Measurements from ENCODE around the gene NUMBL. TPM values are rescaled to one million over a fixed set of nuclear protein-coding genes. Genes with fewer than 3 reads are reported as not detected.

NUMBL gene
- total RNA-seq, 2 experiments from 2014 or later, result 4.9 to 8.9 TPM

- Histone ChIP-seq H3K79me2 (ENCODE audit: insufficient read depth, low read depth, low read length) (no peaks in the 10 kb centered on the region), H3K9me2 (ENCODE audit: insufficient read depth, low read length) (no peaks in the 10 kb centered on the region), H3K9me3 (ENCODE audit: low read length) (no peaks in the 10 kb centered on the region), H3K4me1 (ENCODE audit: insufficient read depth, low read length, poor library complexity, severe bottlenecking) (peaks cover 14% of the 10 kb centered on the region), H3K36me3 (ENCODE audit: insufficient read depth, low read length) (no peaks in the 10 kb centered on the region), H4K20me1 (ENCODE audit: insufficient read depth, low read length) (no peaks in the 10 kb centered on the region), H3K4me3 (ENCODE audit: low read depth, low read length, poor library complexity, severe bottlenecking) (no peak overlapping the region), H3K4me2 (ENCODE audit: low read length) (no peak overlapping the region), H3K27ac (ENCODE audit: low read depth, low read length, poor library complexity, severe bottlenecking) (no peak overlapping the region), H2AFZ (ENCODE audit: low read length) (no peak overlapping the region)
- ChIA-PET POLR2A (interaction anchor here (0.7 kb wide), 1 partner anchor 72 kb away, joined by 4 read pairs; no protein-coding TSS in a partner anchor), CTCF (ENCODE audit: unreplicated experiment) (no interaction called here)
- intact Hi-C loops (cut with micrococcal nuclease; ENCODE audit: unreplicated experiment), result no loop called here
- no peak for DNase-seq (ENCODE audit: low spot score)
- no TSS peak for BruUV-seq (replicated peaks)
- TF ChIP-seq CTCF (conservative IDR thresholded peaks at IDR 0.05; ENCODE audit: low read length) (no peak), EZH2phosphoT487 (IDR thresholded peaks at IDR 0.05; ENCODE audit: borderline replicate concordance, low read depth, low read length) (no peak)
These were observed 47.6 kb downstream of the NUMBL start for GRCh38 chr19:40642757-40643305.

- CTCF ChIA-PET (ENCODE audit: unreplicated experiment), result no interaction called here
These were observed 48.3 kb downstream of the NUMBL start for GRCh38 chr19:40642051-40642706.

More at GRCh38 chr19:40642051-40642706, 48.3 kb downstream of the NUMBL start:
- Histone ChIP-seq H4K20me1 (ENCODE audit: insufficient read depth, low read length) (no peaks in the 10 kb centered on the region), H3K27ac (ENCODE audit: low read depth, low read length, poor library complexity, severe bottlenecking) (no peak overlapping the region), H3K9me2 (ENCODE audit: insufficient read depth, low read length) (no peaks in the 10 kb centered on the region), H3K79me2 (ENCODE audit: insufficient read depth, low read depth, low read length) (no peaks in the 10 kb centered on the region), H3K4me1 (ENCODE audit: insufficient read depth, low read length, poor library complexity, severe bottlenecking) (peaks cover 14% of the 10 kb centered on the region), H3K4me3 (ENCODE audit: low read depth, low read length, poor library complexity, severe bottlenecking) (no peak overlapping the region), H2AFZ (ENCODE audit: low read length) (no peak overlapping the region), H3K9me3 (ENCODE audit: low read length) (no peaks in the 10 kb centered on the region), H3K4me2 (ENCODE audit: low read length) (no peak overlapping the region), H3K36me3 (ENCODE audit: insufficient read depth, low read length) (no peaks in the 10 kb centered on the region)
- POLR2A ChIA-PET, result no interaction called here
- no peak for TF ChIP-seq EZH2phosphoT487 (IDR thresholded peaks at IDR 0.05; ENCODE audit: borderline replicate concordance, low read depth, low read length)
- TF ChIP-seq CTCF (conservative IDR thresholded peaks at IDR 0.05; ENCODE audit: low read length), result no peak
- no peak for DNase-seq (ENCODE audit: low spot score)
- intact Hi-C loops (cut with micrococcal nuclease; ENCODE audit: unreplicated experiment), result no loop called here
- BruUV-seq (replicated peaks), result no TSS peak
